Transverse colon (tissue), 4 donors: ENCODE results near the gene PRTG. TPM values are rescaled to one million over a fixed set of nuclear protein-coding genes. Genes with fewer than 3 reads are reported as not detected.
"Not testable (repeated sequence)": the region's sequence is repeated elsewhere in the genome, so short reads cannot be mapped to it uniquely, and the experiment has no call there.

Source experiments
- DNase-seq: peaks from one replicate; pipeline ENCODE4 v3.0.0-alpha.2; 2019
- H3K27ac ChIP-seq, 4 donors: fragments of 200-600 bp; sonication (generic); 2 replicates each; pipeline ENCODE4 v1.5.1; 2016 to 2018; ENCODE audit warnings: inconsistent platforms in 4 of 4
- H3K27me3 ChIP-seq: fragments of 200-600 bp; sonication (generic); 2 replicates; pipeline ENCODE4 v1.5.1; 2017; ENCODE audit warnings: inconsistent platforms
- H3K36me3 ChIP-seq, 4 donors: fragments of 200-600 bp; sonication (generic); 2 replicates each; pipeline ENCODE4 v1.5.1; 2017 to 2019; ENCODE audit warnings: inconsistent platforms in 4 of 4
- H3K4me1 ChIP-seq, 4 donors: fragments of 200-600 bp; sonication (generic); 2 replicates each; pipeline ENCODE4 v1.5.1; 2017 to 2020; ENCODE audit warnings: inconsistent platforms in 4 of 4
- H3K4me3 ChIP-seq, 4 donors: fragments of 200-600 bp; sonication (generic); 1 replicate in 1 of 4; 2 replicates in 3 of 4; pipeline versions ENCODE4 v1.5.1 to v1.6.1; 2017 to 2019; ENCODE audit warnings: inconsistent platforms in 4 of 4
- H3K9me3 ChIP-seq, 2 donors: fragments of 200-600 bp; sonication (generic); 2 replicates each; pipeline ENCODE4 v1.5.1; 2017 to 2019; ENCODE audit warnings: inconsistent platforms in 2 of 2
- EP300 ChIP-seq: sonication (generic); formaldehyde crosslinking; IDR thresholded peaks from one replicate; pipeline ENCODE4 v1.6.1; 2017; ENCODE audit warnings: antibody characterized with exemption, low read depth
- POLR2A ChIP-seq: fragments of 450-650 bp; IDR thresholded peaks from one replicate; pipeline ENCODE4 v1.6.1; 2016; ENCODE audit warnings: antibody characterized with exemption, mild to moderate bottlenecking, moderate library complexity
- POLR2AphosphoS5 ChIP-seq, 3 donors: sonication (generic); formaldehyde crosslinking; IDR thresholded peaks; one replicate each; pipeline ENCODE4 v1.6.1; 2016; ENCODE audit warnings: antibody characterized with exemption in 3 of 3
- WGBS, 2 donors: methylation state at CpG; one replicate each; pipeline ENCODE4 v1.1.5; 2018; ENCODE audit warnings: low coverage in 1 of 2; 5-methylcytosine and 5-hydroxymethylcytosine counted together
- in situ Hi-C, 4 donors: fragments of 200-750 bp; cut with MboI; loops; one replicate each; pipeline versions ENCODE4 v1.15.0 to v1.15.1; 2017; ENCODE audit warnings: low sequenced_read_pairs in 3 of 4, low pct_ligation_motif_present in 1 of 4, low pct_unique_long_range_greater_than_20kb in 1 of 4
- intact Hi-C: fragments of 100-400 bp; cut with DNase I; formaldehyde crosslinking; loops from one replicate; pipeline ENCODE4 v1.15.1; 2023; ENCODE audit warnings: low total_unique reads
- total RNA-seq, 4 donors: library from RNA; depleted of rRNA; stranded (reverse); fragments of >200 nt; gene quantifications; one replicate each; pipeline ENCODE4 v1.1.0, GENCODE V29; 2016
- TF ChIP-seq, protein P1 (sequence below), 5 experiments: fragments of 200-600 bp in 3 of 5; fragments of 450-650 bp in 2 of 5; sonication (generic) in 3 of 5; IDR thresholded peaks; 1 replicate in 2 of 5; 2 replicates in 3 of 5; pipeline ENCODE4 v1.5.1; 2016 to 2017; ENCODE audit warnings: antibody characterized with exemption in 5 of 5, inconsistent platforms in 3 of 5, mild to moderate bottlenecking in 2 of 5, moderate library complexity in 1 of 5

The PRTG gene
- total RNA-seq, 4 donors from 2014 or later = 0.20 to 0.75 (median 0.66) TPM

DNA sequence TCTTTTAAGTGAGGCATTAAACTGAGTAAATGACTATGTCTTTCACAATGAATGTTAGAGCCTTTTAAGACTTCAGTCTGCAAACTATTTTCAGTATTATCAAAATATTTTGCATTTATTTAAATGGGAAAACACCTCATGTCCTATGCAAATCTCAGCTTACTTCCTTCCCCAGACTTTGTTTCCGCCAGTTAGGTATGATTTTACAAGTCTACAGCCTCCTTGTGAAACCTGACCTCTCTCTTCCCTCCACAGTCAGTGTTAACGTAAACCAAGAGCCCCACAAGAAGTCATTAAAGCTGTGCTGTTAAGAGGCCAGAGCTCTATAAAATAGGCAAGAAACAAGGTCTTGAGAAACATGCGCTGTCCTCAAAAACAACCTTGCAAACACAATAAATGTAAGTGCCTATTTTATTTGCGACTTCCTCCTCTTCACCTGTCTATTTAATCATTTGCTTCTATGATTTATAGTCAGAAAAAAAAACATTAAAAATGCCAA lies 48.3 kb downstream of the PRTG start:
- intact Hi-C loops = no loop called here
- H3K4me3 ChIP-seq = no peak overlapping the region
- no peak overlapping the region for H3K27ac ChIP-seq
- DNase-seq = no peak
- H3K9me3 ChIP-seq = no peaks in the 10 kb centered on the region
- TF ChIP-seq, protein P1, sequence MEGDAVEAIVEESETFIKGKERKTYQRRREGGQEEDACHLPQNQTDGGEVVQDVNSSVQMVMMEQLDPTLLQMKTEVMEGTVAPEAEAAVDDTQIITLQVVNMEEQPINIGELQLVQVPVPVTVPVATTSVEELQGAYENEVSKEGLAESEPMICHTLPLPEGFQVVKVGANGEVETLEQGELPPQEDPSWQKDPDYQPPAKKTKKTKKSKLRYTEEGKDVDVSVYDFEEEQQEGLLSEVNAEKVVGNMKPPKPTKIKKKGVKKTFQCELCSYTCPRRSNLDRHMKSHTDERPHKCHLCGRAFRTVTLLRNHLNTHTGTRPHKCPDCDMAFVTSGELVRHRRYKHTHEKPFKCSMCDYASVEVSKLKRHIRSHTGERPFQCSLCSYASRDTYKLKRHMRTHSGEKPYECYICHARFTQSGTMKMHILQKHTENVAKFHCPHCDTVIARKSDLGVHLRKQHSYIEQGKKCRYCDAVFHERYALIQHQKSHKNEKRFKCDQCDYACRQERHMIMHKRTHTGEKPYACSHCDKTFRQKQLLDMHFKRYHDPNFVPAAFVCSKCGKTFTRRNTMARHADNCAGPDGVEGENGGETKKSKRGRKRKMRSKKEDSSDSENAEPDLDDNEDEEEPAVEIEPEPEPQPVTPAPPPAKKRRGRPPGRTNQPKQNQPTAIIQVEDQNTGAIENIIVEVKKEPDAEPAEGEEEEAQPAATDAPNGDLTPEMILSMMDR (IDR thresholded peaks at IDR 0.05) = no peak
- TF ChIP-seq POLR2AphosphoS5 (IDR thresholded peaks at IDR 0.05) (no peak), POLR2A (no peak), EP300 (no peak)
- no peaks in the 10 kb centered on the region for H3K27me3 ChIP-seq
- H3K36me3 ChIP-seq = no peaks in the 10 kb centered on the region
- H3K4me1 ChIP-seq = peaks cover 0 to 14% (median 6%) of the 10 kb centered on the region in 4 donors
- 35 to 36% methylated on average over 4 of the region's 4 CpGs for WGBS, 2 donors
- in situ Hi-C loops = no loop called here

DNA sequence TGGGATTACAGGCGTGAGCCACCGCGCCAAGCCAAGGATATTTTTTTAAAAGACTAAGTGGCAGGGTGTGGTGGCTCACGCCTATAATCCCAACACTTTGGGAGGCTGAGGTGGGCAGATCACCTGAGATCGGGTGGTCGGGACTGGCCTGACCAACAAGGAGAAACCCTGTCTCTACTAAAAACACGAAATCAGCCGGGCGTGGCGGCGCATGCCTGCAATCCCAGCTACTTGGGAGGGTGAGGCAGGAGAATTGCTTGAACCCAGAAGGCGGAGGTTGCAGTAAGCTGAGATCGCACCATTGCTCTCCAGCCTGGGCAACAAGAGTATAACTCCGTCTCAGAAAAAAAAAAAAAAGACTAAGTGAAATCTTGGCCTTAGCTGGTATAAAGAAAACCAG lies 49.8 kb downstream of the PRTG start:
- intact Hi-C loops, H3K9me3 ChIP-seq, H3K27ac ChIP-seq, in situ Hi-C loops, H3K36me3 ChIP-seq, H3K4me3 ChIP-seq, DNase-seq, H3K27me3 ChIP-seq: not testable (repeated sequence)
- 93% methylated on average over 2 to 14 of the region's 14 CpGs for WGBS, 2 donors
- H3K4me1 ChIP-seq = peaks cover 0 to 14% (median 6%) of the 10 kb centered on the region in 4 donors

DNA sequence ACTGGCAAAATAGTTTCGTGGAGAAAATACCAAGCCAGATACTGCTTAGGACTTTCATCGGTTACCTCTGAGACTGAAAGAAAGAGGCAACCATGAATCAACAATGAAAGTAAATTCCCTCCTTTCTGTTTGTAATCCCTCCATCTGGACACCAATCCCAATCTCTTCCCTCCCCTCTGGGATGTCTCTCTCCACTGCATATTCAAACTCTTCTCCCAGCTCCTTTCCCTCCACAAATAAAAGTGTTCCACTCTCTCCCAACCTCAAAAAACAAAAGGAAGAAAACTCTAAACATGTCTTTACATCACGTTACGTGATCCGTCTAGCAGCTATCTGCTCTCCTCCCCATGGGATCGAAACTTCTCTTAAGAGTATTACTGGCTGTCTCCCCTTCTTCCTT lies 55.2 kb downstream of the PRTG start:
- no peaks in the 10 kb centered on the region for H3K4me1 ChIP-seq
- H3K36me3 ChIP-seq = no peaks in the 10 kb centered on the region
- in situ Hi-C loops (no loop called here), intact Hi-C loops (no loop called here)
- WGBS, 2 donors = 92 to 96% methylated on average over 6 of the region's 6 CpGs
- H3K27ac ChIP-seq = no peak overlapping the region
- no peaks in the 10 kb centered on the region for H3K27me3 ChIP-seq
- no peaks in the 10 kb centered on the region for H3K9me3 ChIP-seq
- TF ChIP-seq, protein P1 (IDR thresholded peaks at IDR 0.05) = no peak
- DNase-seq = no peak
- no peak overlapping the region for H3K4me3 ChIP-seq

DNA sequence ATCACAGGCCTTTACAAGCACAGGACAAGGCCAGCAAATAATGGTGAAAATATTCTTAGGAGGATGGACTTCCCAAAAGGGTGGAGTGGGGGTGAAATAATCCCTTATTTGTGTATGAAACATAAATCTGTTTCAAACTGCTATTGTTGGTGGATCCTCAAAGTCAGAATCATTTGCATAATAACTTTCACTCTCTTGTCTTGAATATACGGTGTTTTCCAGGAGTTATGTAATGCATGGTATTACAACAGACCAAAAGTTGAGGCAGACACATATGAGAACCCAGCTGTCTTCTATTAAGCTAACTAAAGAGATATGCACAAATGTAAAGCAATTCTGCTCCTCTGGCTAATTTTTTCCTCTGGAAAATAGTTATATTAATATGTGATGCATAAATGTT lies 57.7 kb downstream of the PRTG start:
- in situ Hi-C loops = no loop called here
- Histone ChIP-seq H3K9me3 (no peaks in the 10 kb centered on the region), H3K27ac (no peak overlapping the region), H3K4me3 (no peak overlapping the region), H3K36me3 (no peaks in the 10 kb centered on the region), H3K4me1 (no peaks in the 10 kb centered on the region), H3K27me3 (no peaks in the 10 kb centered on the region)
- DNase-seq = no peak
- TF ChIP-seq, protein P1 (IDR thresholded peaks at IDR 0.05) = no peak
- TF ChIP-seq POLR2AphosphoS5 (IDR thresholded peaks at IDR 0.05) (no peak), EP300 (no peak), POLR2A (no peak)
- WGBS, 2 donors = 58 to 62% methylated on average over 1 of the region's 1 CpG
- intact Hi-C loops = no loop called here

DNA sequence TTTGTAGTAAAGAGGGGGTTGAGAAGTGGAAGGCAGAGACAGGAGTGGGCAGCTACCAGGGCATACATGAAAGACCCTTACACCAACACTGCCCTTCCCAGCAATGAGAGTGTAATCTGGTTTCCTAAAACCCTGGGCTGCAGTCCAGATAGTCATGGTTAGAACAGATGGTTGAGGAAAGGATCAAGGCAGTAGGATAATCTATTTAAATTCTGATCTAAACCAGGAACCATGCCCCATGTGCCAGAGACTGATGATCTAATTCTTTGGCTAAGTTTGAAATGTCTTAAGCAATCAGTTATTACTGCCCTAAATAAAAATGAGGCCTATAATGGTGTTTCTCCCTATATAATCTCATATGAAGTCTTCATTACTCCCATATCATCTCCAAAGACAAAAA lies 59.6 kb downstream of the PRTG start:
- H3K27ac ChIP-seq = no peak overlapping the region
- H3K4me3 ChIP-seq = no peak overlapping the region
- in situ Hi-C loops (no loop called here), intact Hi-C loops (no loop called here)
- H3K9me3 ChIP-seq = no peaks in the 10 kb centered on the region
- no peaks in the 10 kb centered on the region for H3K4me1 ChIP-seq
- TF ChIP-seq EP300 (no peak), POLR2AphosphoS5 (IDR thresholded peaks at IDR 0.05) (no peak), POLR2A (no peak)
- TF ChIP-seq, protein P1 (IDR thresholded peaks at IDR 0.05) = no peak
- no peaks in the 10 kb centered on the region for H3K27me3 ChIP-seq
- DNase-seq = no peak
- no peaks in the 10 kb centered on the region for H3K36me3 ChIP-seq
